Smooth muscle cell of the brain vasculature (primary cell): ENCODE results near the gene DNAAF9.

ENCODE experiments used
- DNase-seq: peaks from one replicate; pipeline ENCODE4 v3.0.0-alpha.2; 2012; ENCODE audit warnings: low read depth, low spot score

Gene DNAAF9

DNA sequence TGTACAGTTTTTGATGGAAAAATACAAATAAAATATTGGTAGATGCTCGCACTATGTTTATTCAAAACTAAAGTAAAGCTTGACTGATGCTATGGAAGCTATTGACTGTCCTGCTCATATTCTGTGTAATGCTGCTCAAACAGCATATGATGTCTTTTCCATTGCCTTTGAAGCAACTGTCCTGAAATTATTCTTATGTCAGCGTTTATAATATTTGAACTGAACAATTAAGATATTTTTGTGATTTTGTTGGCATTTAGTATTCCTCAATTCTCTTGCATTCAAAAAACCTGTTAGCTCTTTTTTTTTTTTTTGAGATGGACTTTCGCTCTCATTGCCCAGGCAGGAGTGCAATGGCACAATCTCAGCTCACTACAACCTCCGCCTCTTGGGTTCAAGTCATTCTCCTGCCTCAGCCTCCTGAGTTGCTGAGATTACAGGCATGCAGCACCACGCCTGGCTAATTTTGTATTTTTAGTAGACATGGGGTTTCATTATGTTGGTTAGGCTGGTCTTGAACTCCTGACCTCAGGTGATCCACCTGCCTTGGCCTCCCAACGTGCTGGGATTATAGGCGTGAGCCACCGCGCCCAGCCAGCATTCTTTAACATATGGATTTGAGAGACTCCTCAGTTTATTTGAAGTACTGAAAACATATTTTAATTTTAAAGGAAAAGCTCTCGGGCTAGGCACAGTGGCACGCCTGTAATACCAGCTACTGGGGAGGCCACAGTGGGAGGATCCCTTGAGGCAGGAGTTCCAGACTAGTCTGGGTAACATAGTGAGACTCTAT is 5.3 kb upstream of the DNAAF9 start:
- DNase-seq, result no peak

DNA sequence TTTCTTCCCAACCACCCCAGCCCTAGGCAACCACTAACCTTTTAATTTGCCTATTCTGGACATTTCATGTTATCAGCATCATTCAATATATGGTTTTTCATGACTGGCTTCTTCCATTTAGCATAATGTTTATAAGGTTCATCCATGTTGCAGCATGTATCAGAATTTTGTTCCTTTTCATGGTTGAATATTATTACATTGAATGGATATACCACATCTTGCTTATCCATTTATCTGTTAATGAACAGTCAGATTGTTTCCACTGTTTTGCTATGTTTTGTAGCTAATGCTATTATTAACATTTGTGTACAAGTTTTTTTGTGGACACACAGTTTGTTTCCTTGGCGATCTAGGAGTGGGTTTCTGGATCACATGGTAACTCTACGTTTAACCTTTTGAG is 3.0 kb upstream of the DNAAF9 start:
- no peak for DNase-seq

DNA sequence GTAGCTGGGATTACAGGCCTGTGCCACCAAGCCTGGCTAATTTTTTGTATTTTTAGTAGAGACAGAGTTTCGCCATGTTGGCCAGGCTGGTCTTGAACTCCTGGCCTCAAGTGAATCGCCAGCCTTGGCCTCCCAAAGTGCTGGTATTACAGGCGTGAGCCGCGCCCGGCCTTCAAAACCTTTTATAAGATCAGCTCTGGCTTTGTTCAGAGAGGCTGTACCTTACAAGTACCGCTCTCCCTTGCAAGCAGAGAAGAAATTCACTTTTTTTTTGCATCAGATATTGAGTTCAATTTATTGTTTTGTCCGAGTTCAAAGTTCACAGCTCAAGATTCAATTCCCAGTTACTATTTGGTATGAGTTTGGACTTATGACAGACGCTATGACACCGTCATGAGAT is 1.9 kb upstream of the DNAAF9 start:
- DNase-seq, result no peak

DNA sequence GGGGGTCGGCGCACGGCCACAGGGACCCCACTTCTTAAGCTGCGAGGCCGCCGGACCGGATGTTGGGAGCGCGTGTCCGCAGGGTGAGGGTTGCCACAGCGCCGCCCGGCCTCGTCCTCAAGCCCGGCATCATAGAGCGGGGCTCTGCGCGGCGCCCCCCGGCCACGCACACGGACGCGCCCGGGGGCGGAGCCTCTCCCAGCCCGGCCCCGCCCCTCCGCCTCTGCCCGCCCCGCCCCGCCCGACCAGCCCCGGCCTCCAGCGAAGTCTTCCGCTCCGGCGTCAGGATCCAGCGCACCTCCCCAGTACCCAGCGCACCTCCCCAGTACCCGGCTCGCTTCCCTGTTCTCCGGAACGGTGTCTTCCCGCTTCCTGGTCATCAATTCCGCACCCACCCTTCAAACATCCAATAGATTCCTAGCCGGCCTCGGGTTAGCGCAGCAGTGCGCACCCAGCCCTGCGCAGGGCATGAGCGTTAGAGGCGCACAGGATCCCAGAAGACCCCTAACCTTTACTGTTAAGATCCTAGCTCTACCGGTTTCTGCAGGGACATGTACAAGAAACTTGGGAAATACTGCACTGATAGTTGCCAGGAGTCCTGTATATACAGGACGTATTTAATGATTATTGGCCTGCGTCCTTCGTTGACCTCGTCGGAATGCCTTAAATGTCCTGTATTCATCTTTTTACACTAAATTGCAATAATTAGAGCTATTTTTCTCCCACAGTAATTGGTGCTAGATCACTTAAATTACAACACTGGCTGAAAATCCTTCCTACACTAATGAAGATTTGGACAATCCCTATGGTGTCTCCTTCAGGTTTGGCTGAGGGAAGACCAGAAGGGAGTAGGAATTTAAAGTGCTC is 535 bp upstream of the DNAAF9 start:
- peak; percentile 23 for DNase-seq

DNA sequence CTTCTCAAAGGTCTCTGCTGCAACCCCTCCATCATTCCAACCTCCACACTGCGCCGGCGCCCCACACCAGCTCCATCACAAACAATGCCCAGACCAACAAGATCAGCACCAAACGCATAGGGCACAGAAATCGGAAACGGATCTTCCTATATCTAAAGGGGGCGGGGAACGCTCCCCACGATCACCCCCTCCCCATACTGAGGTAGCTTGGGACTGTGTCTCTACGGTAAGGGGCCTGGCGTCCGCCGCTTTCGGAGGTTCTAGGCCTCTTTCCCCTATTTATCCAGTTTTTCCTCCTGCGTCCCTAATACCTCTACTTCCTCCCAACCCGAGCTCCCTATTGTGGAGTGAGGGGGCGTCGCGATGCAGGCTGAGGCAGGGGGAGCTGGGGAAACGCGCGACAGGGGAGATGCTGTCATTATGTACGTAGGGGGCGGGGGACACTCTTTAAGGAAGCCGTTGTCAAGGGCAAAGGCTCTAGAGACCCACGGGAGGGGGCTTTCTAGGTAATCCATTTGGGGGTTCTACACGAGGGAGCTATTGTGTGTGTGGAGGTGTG is 909 bp downstream of the DNAAF9 start:
- no peak for DNase-seq

DNA sequence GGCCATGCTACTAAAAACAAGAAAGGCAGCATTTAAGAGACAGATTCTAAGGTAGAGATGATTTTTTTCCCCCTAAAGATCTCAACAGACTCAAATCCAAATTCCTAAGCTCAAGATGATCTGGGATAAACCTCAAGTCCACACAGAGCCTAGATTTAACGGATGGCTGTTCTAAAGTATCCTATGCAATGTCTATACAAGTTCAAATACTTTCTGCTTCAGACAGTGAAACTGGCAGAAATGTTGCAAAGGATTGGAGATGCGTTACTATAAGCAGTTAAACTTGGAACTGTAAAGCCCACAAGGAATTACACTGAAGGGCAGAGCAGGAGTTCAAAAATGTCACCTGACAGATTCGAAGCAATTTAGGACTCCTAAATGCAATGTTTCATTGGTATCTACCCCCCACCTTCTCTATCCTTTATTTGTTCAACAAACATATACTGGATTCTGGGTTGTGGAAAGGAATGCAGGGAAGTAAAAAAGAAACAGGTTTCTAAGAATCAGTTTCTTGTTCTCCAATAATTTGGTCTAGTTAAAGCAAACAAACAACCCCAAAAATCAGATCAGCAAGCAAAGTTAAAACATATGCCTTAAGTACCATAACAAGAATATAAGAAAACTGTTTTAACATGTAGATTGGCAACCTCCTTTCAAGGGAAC is 1.6 kb downstream of the DNAAF9 start:
- no peak for DNase-seq

DNA sequence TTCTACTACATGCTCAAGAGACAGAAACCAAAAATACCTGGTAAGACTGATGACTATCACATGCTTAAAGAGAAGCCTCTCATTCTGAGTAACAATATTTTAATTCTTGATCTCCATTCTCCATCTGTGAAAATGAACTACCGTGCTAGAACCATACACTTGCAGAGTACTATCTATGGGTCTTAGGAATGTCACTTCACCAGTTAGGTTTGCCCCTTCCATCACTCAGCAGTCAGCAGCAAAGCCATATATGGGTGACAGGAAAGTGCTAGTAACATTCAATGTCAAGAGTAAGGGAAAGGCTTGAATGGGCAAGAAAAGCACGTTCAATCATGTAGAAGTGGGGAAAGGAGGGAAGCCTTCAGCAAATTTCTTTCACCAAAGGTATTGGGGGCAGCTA is 2.3 kb downstream of the DNAAF9 start:
- no peak for DNase-seq

DNA sequence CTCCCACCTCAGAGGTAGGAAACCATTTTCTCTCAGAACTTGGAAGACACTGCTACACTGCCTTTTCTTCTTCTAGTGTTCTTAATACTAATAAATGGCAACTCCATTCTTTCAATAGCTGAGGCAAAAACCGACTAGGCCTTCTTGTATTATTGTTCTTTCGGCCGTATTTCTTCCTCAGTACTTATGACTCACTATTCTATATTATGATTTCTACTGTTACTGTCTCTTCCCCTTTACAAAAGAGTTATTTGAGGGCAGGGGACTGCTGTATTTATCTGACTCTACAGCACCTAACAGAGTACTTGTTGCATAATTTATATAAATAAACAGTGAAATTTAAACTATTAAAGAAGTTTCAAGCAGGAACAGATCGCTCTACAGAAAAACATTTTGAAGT is 3.1 kb downstream of the DNAAF9 start:
- DNase-seq, result no peak

DNA sequence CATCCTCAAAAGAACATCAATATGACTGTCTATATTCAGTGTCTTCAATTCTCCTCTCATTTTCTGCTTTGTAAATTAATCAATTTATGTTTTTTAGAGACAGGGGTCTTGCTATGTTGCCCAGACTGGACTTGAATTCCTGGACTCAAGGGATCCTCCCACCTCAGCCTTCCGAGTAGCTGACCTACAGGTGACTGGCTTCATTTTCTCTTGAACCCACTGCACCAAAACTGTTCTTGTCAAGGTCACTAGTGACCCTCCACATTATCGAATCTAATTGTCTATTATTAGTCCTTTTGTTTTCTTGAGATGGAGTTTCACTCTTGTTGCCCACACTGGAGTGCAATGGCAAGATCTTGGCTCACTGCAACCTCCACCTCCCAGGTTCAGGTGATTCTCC is 3.7 kb downstream of the DNAAF9 start:
- no peak for DNase-seq

DNA sequence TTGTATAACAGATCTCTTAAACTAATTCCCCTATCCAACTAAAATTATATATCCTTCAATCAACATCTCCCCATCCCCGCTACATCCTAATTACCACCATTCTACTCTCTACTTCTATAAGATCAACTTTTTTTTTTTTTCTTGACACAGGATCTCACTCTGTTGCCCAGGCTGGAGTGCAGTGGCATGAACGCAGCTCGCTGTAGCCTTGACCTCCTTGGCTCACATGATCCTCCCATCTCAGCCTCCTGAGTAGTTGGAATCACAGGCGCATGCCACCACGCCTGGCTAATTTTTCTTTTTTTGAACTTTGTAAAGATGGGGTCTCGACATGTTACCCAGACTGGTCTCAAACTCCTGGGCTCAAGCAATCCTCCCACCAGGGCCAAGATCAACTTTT is 5.0 kb downstream of the DNAAF9 start:
- no peak for DNase-seq

DNA sequence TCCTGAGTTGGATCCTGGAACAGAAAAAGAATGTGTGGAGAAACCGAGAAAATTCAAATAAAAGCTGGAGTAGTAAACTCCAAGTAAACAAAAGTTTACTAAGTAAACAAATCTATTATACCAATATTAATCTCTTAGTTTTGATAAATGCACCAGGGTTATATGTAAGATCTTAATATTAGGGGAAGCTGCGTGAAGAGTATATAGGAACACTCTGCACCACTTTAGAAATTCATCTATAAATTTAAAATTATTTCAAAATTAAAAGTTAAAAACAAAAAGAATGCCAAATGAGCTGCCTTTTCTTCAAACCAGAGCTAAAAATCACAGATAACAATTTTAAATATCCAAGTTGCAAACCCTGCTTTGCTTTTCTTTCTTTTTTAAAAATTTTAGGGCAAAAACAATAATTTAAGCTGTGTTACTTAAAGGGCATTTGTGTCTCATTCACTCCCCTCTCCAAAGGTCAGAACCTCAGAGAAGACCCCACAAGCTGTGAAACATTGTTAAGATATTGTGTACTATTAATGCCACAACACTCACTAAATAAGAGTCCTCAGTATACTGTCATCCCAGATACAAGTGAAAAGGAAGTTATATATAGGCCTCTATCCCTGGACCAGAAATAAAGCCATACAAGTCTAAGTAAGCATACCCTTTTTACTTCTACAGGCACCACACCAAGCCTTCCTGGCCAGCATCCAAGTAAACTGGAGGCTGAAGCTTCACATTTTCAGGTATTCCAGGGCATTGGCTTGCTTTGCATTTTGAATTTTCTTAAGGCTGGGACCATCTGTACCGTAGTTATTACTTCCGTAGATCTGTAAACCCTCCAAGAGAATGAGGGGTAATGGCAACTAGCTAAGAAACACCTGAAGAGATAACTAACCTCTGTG is 7.0 kb downstream of the DNAAF9 start:
- no peak for DNase-seq

DNA sequence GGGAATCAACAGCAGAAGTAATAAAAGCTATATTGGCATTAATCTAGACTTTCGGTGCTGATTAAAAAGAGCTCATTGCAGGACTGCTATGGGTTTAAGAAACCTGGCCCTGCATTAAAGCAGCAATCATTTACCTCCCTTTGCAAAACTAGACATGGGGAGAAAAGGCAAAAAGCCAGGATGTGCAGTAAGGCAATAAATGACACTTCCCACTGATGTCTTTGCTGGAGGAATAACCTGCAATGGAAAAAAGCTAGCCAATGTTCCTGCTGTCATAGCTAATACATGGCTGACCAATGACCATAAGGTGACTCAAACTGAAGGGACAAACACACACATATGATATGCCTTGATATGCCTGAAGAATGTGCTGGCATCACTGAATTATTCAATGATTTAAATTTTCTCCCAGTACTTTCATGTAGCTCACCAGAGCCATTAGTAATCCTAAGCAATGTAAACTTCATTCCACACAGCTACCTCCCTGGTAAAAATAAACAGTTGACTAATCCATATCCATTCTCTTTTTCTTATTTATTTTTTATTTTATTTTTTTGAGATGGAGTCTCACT is 8.7 kb downstream of the DNAAF9 start:
- DNase-seq, result no peak

DNA sequence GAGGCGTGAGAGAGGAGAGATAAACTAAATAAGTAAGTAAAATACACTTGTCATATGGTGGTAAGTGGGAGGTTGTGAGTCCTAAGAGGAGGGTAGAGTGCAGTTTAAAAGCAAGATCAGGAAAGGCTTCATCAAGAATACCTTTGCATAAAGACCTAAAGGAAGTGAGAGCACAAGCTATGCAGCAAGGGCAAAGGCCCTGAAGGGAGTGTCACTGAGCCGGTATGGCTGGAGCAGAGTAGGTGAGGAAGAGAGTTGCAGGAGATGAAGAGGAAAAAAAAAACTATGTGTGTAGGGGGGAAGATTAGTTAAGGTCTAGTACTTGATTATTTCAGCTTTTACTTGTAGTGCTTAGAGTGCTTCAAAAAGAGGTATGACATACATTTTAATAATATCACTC is 11.0 kb downstream of the DNAAF9 start:
- no peak for DNase-seq

DNA sequence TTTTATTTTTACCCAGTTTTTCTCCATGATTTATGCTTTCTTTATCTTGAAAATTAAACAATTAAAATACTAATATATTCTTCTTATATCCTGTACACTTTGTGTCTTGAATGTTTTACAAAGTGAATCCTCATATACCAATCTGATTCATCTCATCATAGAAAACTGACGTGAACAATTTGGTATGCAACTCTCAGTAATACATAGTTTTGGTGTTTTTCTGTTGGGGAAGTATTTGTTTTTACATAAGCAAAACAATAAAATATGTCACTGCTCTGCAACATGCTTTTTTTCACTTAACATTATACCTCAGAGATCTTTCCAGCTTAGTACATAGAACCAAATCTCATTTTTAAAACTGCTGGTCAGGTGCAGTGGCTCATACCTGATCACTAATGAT is 14.7 kb downstream of the DNAAF9 start:
- DNase-seq, result no peak

DNA sequence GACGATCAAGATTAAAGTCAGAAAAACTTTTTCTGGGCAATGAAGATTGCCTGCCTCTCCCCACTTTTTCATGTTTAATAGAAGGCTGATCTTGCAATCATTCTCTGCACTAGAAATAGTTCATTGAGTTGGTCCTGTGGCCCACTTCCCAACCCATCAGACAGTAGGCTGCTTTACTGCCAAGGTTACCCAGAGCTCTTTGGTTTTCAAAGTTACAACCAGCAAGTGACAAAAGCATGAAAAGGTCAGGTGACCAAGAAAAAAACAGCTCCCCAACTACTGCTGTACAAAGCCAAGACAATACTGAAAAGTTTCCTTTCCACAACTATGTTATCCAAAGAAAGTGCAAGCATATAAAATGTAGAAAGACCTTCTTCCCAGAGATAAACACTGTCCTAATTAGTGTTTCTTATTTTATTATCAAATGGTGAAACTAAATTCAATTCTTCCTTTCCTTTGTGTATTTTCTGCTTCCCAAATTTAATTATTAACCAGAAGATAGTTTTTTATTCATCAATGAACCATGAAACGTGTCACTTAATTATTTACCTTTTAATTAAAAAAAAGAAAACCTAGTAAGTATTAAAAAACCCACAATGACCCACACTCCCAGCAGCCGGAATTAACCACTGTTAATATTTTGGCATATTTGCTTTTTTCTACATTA is 16.6 kb downstream of the DNAAF9 start:
- no peak for DNase-seq

DNA sequence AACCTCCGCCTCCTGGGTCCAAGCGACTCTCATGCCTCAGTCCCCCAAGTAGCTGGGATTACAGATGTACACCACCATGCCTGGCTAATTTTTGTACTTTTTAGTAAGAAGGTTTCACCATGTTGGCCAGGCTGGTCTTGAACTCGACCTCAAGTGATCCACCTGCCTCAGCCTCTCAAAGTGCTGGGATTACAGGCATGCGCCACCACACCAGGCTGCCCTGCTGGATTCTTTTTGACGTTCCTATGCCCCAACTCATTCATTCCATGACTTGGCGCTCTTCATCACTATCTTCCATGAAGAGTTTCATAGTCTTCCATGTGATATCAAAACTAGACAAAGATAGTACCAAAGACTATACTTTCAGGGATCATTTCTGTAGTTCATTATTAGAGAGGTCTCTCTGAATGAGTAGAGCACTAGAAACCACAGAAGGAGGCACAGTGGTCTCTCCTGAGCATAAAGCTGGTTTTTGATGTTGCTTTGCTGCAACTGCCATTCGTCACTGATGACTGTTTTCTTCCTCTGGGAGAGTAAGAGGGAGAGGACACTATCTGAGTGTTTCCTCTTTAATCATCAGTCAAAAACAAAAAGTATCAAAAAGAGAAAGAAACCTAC is 23.5 kb downstream of the DNAAF9 start:
- no peak for DNase-seq

DNA sequence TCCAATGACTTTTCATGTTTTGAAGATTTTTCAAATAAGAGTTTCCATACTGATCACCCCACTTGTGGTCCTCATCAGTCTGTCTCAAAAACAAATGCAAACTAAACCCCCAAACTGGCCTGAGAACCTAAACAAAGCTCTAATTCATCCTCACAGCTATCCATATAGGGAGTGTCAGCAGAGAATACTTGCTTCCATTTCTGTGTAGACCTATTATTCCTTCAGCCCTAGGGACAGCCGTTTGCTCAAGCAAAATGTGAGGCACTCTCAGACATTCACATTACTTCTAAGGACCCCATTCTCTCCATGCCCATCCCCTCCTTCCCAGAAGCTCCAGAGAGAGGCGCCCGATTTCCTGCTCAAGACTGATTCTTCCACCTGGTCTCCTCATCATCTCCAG is 24.6 kb downstream of the DNAAF9 start:
- no peak for DNase-seq

DNA sequence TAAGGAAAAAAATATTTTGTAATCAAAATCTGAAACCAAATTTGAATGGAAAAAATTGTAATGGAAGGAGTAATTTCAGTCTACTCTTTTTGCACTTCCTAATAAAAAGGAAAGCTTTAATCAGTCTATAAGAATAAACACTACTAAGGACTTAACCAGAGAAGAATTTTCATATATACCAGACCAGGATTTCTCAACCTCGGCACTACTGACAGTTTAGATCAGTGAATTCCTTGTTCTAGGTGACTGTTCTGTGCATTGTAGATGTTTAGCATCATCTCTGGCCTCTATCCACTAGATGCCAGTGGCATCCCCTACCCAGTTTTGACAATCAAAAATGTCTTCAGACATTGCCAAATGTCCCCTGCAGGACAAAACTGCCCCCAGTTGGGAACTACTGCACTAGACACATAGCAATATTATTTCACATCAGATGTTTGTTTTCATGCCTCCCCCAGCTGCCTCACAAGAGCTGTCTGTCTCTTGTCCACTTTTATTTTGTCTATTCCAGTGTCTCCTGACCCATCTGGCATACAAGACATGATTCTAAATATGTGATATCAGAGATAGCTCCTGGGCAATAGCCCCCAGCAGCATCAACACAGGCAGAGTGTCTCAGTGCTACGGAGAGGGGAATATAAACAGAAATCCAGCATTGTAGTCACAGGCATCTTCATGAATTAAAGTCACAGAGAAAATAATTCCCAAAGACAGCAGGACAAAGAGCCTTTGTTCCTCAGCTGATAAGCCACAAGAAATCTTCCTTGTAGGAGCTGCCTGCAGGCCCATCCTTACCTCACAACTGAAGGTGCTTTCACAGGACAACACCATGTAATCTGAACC is 27.0 kb downstream of the DNAAF9 start:
- DNase-seq, result no peak

DNA sequence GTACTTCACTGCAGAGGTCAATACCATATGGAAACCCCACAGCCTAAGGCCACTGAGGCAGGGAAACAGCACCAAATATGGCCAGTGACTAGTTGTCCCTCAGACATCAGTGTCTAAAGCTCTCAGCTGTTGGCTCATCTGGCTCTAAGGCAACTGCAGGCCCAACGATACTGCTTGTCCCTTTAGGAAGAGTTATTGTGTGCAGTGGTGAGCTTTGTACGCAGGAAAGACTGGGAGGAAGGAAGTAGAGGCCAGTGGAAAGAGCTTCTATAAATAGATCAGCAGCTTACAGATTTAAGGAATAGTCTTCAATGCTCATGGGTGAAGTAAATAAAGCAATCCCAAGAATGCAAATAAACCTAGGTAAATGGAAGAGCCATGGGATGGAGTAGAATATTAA is 29.3 kb downstream of the DNAAF9 start:
- DNase-seq, result no peak
